K562 (cell line): Measurements from ENCODE around the gene DAGLA. TPM values are rescaled to one million over a fixed set of nuclear protein-coding genes. Genes with fewer than 3 reads are reported as not detected.

Experiments
- ATF1 ChIP-seq, 2 experiments: fragments of 450-650 bp in 1 of 2; IDR thresholded peaks; 2 replicates each; pipeline ENCODE4 v1.6.1; 2016; ENCODE audit warnings: missing compliant biosample characterization in 1 of 2, missing genetic modification characterization in 1 of 2
- ATF3 ChIP-seq, 2 experiments: fragments of 450-650 bp in 1 of 2; sonication (generic) in 1 of 2; formaldehyde crosslinking in 1 of 2; IDR thresholded peaks in 1 of 2; conservative IDR thresholded peaks in 1 of 2; 2 replicates each; pipeline versions ENCODE4 v1.6.1 to v1.8.1; 2016 to 2023; ENCODE audit warnings: mild to moderate bottlenecking in 2 of 2, moderate library complexity in 2 of 2, inconsistent platforms in 1 of 2, missing genetic modification reagents in 1 of 2
- BCL6 ChIP-seq: fragments of 250-450 bp; sonication (Bioruptor Pico); IDR thresholded peaks from 2 replicates; pipeline ENCODE4 v1.4.0; 2020
- CTBP1 ChIP-seq: fragments of 450-650 bp; IDR thresholded peaks from 2 replicates; pipeline ENCODE4 v1.6.1; 2016; ENCODE audit warnings: borderline replicate concordance
- DACH1 ChIP-seq: fragments of 450-650 bp; IDR thresholded peaks from 2 replicates; pipeline ENCODE4 v1.6.1; 2018; ENCODE audit not compliant: partially characterized antibody
- DDX20 ChIP-seq: fragments of 450-650 bp; IDR thresholded peaks from 2 replicates; pipeline ENCODE4 v1.6.1; 2016; ENCODE audit warnings: missing genetic modification characterization, low read depth, mild to moderate bottlenecking, missing compliant biosample characterization, moderate library complexity
- ETS1 ChIP-seq: conservative IDR thresholded peaks from 2 replicates; pipeline ENCODE4 v1.6.1; 2011; ENCODE audit warnings: low read depth, mild to moderate bottlenecking, low read length; ENCODE audit not compliant: control insufficient read depth
- HBP1 ChIP-seq: fragments of 450-650 bp; formaldehyde crosslinking; IDR thresholded peaks from 2 replicates; pipeline ENCODE4 v1.4.0; 2022; ENCODE audit warnings: missing genetic modification characterization
- HCFC1 ChIP-seq: IDR thresholded peaks from 2 replicates; pipeline ENCODE4 v1.6.1; 2012; ENCODE audit warnings: low read depth, low read length, improper control_type of control experiment
- IRF9 ChIP-seq: fragments of 450-650 bp; IDR thresholded peaks from 2 replicates; pipeline ENCODE4 v1.6.1; 2016; ENCODE audit warnings: missing biosample characterization, missing genetic modification characterization
- MTA2 ChIP-seq: fragments of 450-650 bp; IDR thresholded peaks from 2 replicates; pipeline ENCODE4 v1.6.1; 2016; ENCODE audit warnings: low read depth
- MTA3 ChIP-seq: fragments of 450-650 bp; formaldehyde crosslinking; IDR thresholded peaks from 2 replicates; pipeline ENCODE4 v1.6.1; 2017; ENCODE audit warnings: mild to moderate bottlenecking, borderline replicate concordance
- PRDM10 ChIP-seq: fragments of 450-650 bp; IDR thresholded peaks from 2 replicates; pipeline ENCODE4 v1.6.1; 2018; ENCODE audit not compliant: partially characterized antibody
- SRF ChIP-seq, 2 experiments: fragments of 250-450, 450-650 bp in 1 of 2; sonication (Bioruptor Pico) in 1 of 2; sonication (generic) in 1 of 2; formaldehyde crosslinking; IDR thresholded peaks; 2 replicates each; pipeline versions ENCODE4 v1.5.0 to v1.5.1; 2020 to 2022; ENCODE audit warnings: mild to moderate bottlenecking in 1 of 2, missing genetic modification reagents in 1 of 2
- TARDBP ChIP-seq: fragments of 450-650 bp; IDR thresholded peaks from 2 replicates; pipeline ENCODE4 v1.6.1; 2016
- THAP7 ChIP-seq: fragments of 250-450 bp; sonication (Bioruptor Pico); IDR thresholded peaks from 2 replicates; pipeline ENCODE4 v1.5.0; 2021
- ZEB2 ChIP-seq: fragments of 450-650 bp; IDR thresholded peaks from 2 replicates; pipeline ENCODE4 v1.6.1; 2016
- ZNF212 ChIP-seq: fragments of 450-650 bp; formaldehyde crosslinking; IDR thresholded peaks from 2 replicates; pipeline ENCODE4 v1.4.0; 2020; ENCODE audit warnings: mild to moderate bottlenecking
- ZNF551 ChIP-seq: fragments of 250-450 bp; sonication (Bioruptor Pico); IDR thresholded peaks from 2 replicates; pipeline ENCODE4 v1.5.0; 2021; ENCODE audit warnings: mild to moderate bottlenecking, moderate library complexity
- ZNF668 ChIP-seq: fragments of 250-450 bp; sonication (Bioruptor Pico); IDR thresholded peaks from 2 replicates; pipeline ENCODE4 v1.8.0; 2022; ENCODE audit warnings: mild to moderate bottlenecking, inconsistent platforms
- polyA plus RNA-seq, 8 experiments: library from polyadenylated mRNA; depleted of rRNA in 4 of 8; stranded (reverse) in 5 of 8; unstranded in 3 of 8; fragments of >200 nt; fragmentation: Nextera tagmentation in 2 of 8; fragmentation: Illumina TruSeq in 1 of 8; extraction: Ambion mirVana in 2 of 8; extraction: Trizol in 1 of 8; gene quantifications; 2 replicates each; pipeline versions ENCODE4 v1.2.1 to v1.2.3, GENCODE V29; 2011 to 2014; ENCODE audit warnings: inconsistent platforms in 1 of 8, missing spikeins in 1 of 8
- total RNA-seq, 7 experiments: library from RNA; depleted of rRNA in 6 of 7; stranded (reverse); fragments of >200 nt in 6 of 7; fragmentation: Illumina TruSeq in 2 of 7; extraction: Trizol in 2 of 7; gene quantifications; 2 replicates each; pipeline versions ENCODE4 v1.2.1 to v1.2.3, GENCODE V29; 2011 to 2021; ENCODE audit warnings: low replicate concordance in 1 of 7

DAGLA gene
- total and polyA plus RNA-seq, 9 of the 15 experiments (the other 6 are each of a cell fraction or from before 2014, with no cell fraction given): 0.03 to 0.16 (median 0.04) TPM; not detected in 4

GRCh38 chr11:61791737-61792309, 111.6 kb downstream of the DAGLA start (continued):
- TF ChIP-seq ETS1 (0 out of 2 replicates have a peak, but pooled peaks have one; percentile 10), DDX20 (tag) (no peak), SRF (CRISPR knock-in tag; IDR thresholded peaks at IDR 0.05) (no peak), TARDBP (no peak), PRDM10 (no peak), ZNF668 (CRISPR knock-in tag) (no peak), IRF9 (tag) (no peak), BCL6 (CRISPR knock-in tag) (no peak), MTA2 (no peak), HBP1 (no peak), ZEB2 (no peak), HCFC1 (no peak), CTBP1 (0 out of 2 replicates have a peak, but pooled peaks have one; percentile 12), ZNF212 (no peak), DACH1 (no peak), ATF1 (CRISPR knock-in tag; IDR thresholded peaks at IDR 0.05) (no peak), ATF1 (tag; IDR thresholded peaks at IDR 0.05) (no peak), ATF3 (IDR thresholded peaks at IDR 0.05) (no peak), ATF3 (CRISPR knock-in tag; conservative IDR thresholded peaks at IDR 0.05) (peak; percentile 61; the same call in 1 of the 2 replicates), THAP7 (CRISPR knock-in tag) (no peak), MTA3 (0 out of 2 replicates have a peak, but pooled peaks have one; percentile 9), ZNF551 (no peak)
